Measurements from ENCODE around the gene C3orf85. TPM values are rescaled to one million over a fixed set of nuclear protein-coding genes. Genes with fewer than 3 reads are reported as not detected.

Gene C3orf85
- polyA plus RNA-seq, 1 experiment, result not detected

DNA sequence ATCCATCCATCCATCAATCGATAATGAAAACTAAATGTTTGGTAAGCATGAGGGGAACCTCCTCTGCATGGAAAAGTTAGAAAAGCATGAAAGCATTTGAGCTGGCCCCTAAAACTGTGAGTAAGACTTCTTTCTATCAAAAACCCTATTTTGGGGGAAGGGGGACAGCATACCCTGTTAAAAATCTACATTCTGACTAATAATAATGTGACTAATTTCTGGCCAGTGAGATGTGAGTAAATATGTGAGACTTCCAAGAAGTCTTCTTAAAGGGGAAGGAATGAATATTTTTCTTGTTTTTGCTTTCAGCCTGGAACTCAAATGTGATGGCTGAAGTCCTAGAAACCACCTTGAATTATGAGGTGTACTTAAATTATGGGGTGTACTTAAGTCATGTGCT is 54.9 kb downstream of the C3orf85 start:
- TF ChIP-seq, protein P1, sequence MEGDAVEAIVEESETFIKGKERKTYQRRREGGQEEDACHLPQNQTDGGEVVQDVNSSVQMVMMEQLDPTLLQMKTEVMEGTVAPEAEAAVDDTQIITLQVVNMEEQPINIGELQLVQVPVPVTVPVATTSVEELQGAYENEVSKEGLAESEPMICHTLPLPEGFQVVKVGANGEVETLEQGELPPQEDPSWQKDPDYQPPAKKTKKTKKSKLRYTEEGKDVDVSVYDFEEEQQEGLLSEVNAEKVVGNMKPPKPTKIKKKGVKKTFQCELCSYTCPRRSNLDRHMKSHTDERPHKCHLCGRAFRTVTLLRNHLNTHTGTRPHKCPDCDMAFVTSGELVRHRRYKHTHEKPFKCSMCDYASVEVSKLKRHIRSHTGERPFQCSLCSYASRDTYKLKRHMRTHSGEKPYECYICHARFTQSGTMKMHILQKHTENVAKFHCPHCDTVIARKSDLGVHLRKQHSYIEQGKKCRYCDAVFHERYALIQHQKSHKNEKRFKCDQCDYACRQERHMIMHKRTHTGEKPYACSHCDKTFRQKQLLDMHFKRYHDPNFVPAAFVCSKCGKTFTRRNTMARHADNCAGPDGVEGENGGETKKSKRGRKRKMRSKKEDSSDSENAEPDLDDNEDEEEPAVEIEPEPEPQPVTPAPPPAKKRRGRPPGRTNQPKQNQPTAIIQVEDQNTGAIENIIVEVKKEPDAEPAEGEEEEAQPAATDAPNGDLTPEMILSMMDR (IDR thresholded peaks at IDR 0.05; ENCODE audit: insufficient read depth, low read depth, low read length), result no peak
- Histone ChIP-seq H3K36me3 (ENCODE audit: control insufficient read depth, insufficient read depth, low read length) (no peaks in the 10 kb centered on the region), H3K27me3 (ENCODE audit: control insufficient read depth, insufficient read depth, low read length) (no peaks in the 10 kb centered on the region), H3K4me3 (ENCODE audit: low read depth, low read length) (no peak overlapping the region)
- ChIA-PET POLR2A (no interaction called here), CTCF (no interaction called here)
- no peak for DNase-seq (ENCODE audit: low read depth)

DNA sequence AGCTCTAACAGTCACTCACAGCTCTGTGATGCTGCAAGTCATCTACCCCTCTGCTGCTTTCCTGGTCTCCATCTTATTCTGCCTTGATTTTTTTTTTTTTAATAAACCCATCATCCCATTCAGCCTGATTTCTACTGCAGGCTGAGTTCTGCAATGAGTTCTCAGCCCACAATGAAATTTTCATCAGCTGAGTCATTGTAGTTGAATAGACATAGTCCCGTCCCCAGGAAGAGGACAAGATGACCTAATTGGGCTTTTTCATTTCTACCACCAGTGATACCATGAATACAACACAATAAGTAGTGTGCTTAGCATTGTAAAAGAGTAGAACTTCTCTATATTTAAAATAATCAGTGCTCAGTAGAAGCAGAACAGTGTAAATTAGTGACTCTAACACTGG is 59.3 kb downstream of the C3orf85 start:
- POLR2A ChIA-PET, result no interaction called here
- no peak for DNase-seq (ENCODE audit: low read depth)
- TF ChIP-seq, protein P1 (IDR thresholded peaks at IDR 0.05; ENCODE audit: insufficient read depth, low read depth, low read length), result no peak

More for the DNA sequence above, 59.3 kb downstream of the C3orf85 start:
- Histone ChIP-seq H3K4me3 (ENCODE audit: low read depth, low read length) (no peak overlapping the region), H3K36me3 (ENCODE audit: control insufficient read depth, insufficient read depth, low read length) (no peaks in the 10 kb centered on the region), H3K27me3 (ENCODE audit: control insufficient read depth, insufficient read depth, low read length) (no peaks in the 10 kb centered on the region)
- CTCF ChIA-PET, result no interaction called here

Other genes with a start within 250 kb of the C3orf85 start
- gene GUCA1C, start 182.8 kb upstream of the C3orf85 start, polyA plus RNA-seq (2011; rRNA removed), result not detected in 2 replicates
- not detected in 2 replicates for gene MORC1, start 18.6 kb upstream of the C3orf85 start, polyA plus RNA-seq (2011; rRNA removed)
- gene DPPA2, start 179.8 kb downstream of the C3orf85 start, polyA plus RNA-seq (2011; rRNA removed), result not detected in 2 replicates
- gene DPPA4, start 200.8 kb downstream of the C3orf85 start, polyA plus RNA-seq (2011; rRNA removed), result not detected in 2 replicates